Stomach (tissue), 9 donors: ENCODE measurements around the gene GPR183. TPM values are rescaled to one million over a fixed set of nuclear protein-coding genes. Genes with fewer than 3 reads are reported as not detected.

ENCODE experiments used
- DNase-seq, 2 donors: peaks; one replicate each; pipeline versions ENCODE4 v3.0.0 to v3.0.0-alpha.2; 2013 to 2019
- H3K27ac ChIP-seq, 5 donors: fragments of 200-600 bp in 4 of 5; sonication (generic) in 4 of 5; one replicate each; pipeline ENCODE4 v1.5.1; 2013 to 2019; ENCODE audit warnings: mild to moderate bottlenecking in 1 of 5, moderate library complexity in 1 of 5
- H3K27me3 ChIP-seq, 3 donors: fragments of 200-600 bp; sonication (generic); one replicate each; pipeline ENCODE4 v1.5.1; 2017 to 2019; ENCODE audit warnings: mixed run types in 1 of 3
- H3K36me3 ChIP-seq, 4 donors: fragments of 200-600 bp; sonication (generic); 1 replicate in 3 of 4; 2 replicates in 1 of 4; pipeline ENCODE4 v1.5.1; 2016 to 2019
- H3K4me1 ChIP-seq, 4 donors: fragments of 200-600 bp; sonication (generic); one replicate each; pipeline ENCODE4 v1.5.1; 2016 to 2019
- H3K4me3 ChIP-seq, 4 donors: fragments of 200-600 bp; sonication (generic) in 3 of 4; one replicate each; pipeline ENCODE4 v1.5.1; 2016 to 2019; ENCODE audit warnings: mild to moderate bottlenecking in 1 of 4
- H3K9me3 ChIP-seq, 4 donors: fragments of 200-600 bp; sonication (generic); one replicate each; pipeline ENCODE4 v1.5.1; 2016 to 2019
- EP300 ChIP-seq: sonication (generic); formaldehyde crosslinking; IDR thresholded peaks from one replicate; pipeline ENCODE4 v1.6.1; 2017; ENCODE audit warnings: antibody characterized with exemption
- POLR2A ChIP-seq, 4 donors: fragments of 450-650 bp; IDR thresholded peaks; one replicate each; pipeline ENCODE4 v1.6.1; 2016; ENCODE audit warnings: antibody characterized with exemption in 4 of 4, control low read depth in 2 of 4, mild to moderate bottlenecking in 1 of 4, moderate library complexity in 1 of 4
- POLR2AphosphoS5 ChIP-seq, 3 donors: sonication (generic); formaldehyde crosslinking; IDR thresholded peaks; one replicate each; pipeline ENCODE4 v1.6.1; 2016; ENCODE audit warnings: antibody characterized with exemption in 3 of 3
- WGBS, 5 donors: extraction: QIAGEN DNeasy Blood & Tissue Kit in 3 of 5; methylation state at CpG; one replicate each; pipeline versions ENCODE4 v1.1.5 to v1.1.7; 2013 to 2018; 5-methylcytosine and 5-hydroxymethylcytosine counted together
- intact Hi-C: fragments of 100-400 bp; cut with DNase I; formaldehyde crosslinking; loops from one replicate; pipeline ENCODE4 v1.15.1; 2023; ENCODE audit warnings: low total_unique reads
- polyA plus RNA-seq, 3 donors: library from polyadenylated mRNA; stranded (reverse); fragments of 200-250 nt; gene quantifications; one replicate each; pipeline ENCODE4 v1.2.3, GENCODE V29; 2013
- total RNA-seq, 5 donors: library from RNA; depleted of rRNA; stranded (reverse); fragments of >200 nt; gene quantifications; one replicate each; pipeline versions ENCODE4 v1.1.0 to v1.2.3, GENCODE V29; 2014 to 2016
- TF ChIP-seq, protein P1 (sequence below), 7 experiments: fragments of 450-650 bp in 4 of 7; fragments of 200-600 bp in 3 of 7; sonication (generic) in 3 of 7; IDR thresholded peaks; one replicate each; pipeline ENCODE4 v1.5.1; 2016 to 2019; ENCODE audit warnings: antibody characterized with exemption in 7 of 7, control low read depth in 2 of 7, mild to moderate bottlenecking in 1 of 7
- donor health status: healthy with polysubstance abuse.
- donor health status: Bipolar disorder and iron deficiency.
- donor health status: healthy.

The GPR183 gene
- total and polyA plus RNA-seq, 8 donors = 0.58 to 24.4 (median 9.6) TPM

DNA sequence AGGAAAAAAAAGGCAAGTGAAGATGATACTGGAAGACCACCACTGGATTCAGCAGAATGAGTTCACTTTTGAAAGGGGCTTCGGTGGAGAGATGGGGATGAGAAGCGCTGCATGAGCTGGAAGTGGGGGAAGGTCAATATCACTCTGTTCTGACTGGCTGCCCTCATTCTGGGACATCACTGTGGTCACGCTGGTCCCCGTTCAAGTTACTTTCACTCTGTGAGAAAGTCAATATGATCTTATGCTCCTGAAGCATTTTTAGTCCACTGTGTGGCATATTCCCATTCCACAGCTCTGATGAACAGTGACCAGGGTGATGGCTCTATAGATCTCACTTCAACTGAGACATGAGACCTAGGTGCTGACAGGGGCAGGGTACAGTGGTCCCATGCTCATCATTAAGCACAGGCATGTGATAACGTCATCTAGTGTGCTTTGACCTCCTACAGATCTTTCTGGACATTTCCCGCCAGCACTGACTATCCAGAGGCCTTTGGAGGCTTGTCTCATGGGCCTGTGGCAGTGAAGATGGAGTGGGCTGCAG lies 40.2 kb upstream of the GPR183 start:
- H3K27ac ChIP-seq = no peak overlapping the region
- no peak overlapping the region for H3K4me3 ChIP-seq
- no peaks in the 10 kb centered on the region for H3K4me1 ChIP-seq
- H3K27me3 ChIP-seq = no peaks in the 10 kb centered on the region
- H3K36me3 ChIP-seq = peaks cover 9 to 88% (median 76%) of the 10 kb centered on the region in 4 donors
- intact Hi-C loops = no loop called here
- H3K9me3 ChIP-seq = no peaks in the 10 kb centered on the region
- DNase-seq = no peak
- 88 to 96% (median 91%) methylated on average over 6 of the region's 6 CpGs for WGBS, 5 donors
- TF ChIP-seq EP300 (no peak), POLR2AphosphoS5 (IDR thresholded peaks at IDR 0.05) (no peak)
- TF ChIP-seq, protein P1, sequence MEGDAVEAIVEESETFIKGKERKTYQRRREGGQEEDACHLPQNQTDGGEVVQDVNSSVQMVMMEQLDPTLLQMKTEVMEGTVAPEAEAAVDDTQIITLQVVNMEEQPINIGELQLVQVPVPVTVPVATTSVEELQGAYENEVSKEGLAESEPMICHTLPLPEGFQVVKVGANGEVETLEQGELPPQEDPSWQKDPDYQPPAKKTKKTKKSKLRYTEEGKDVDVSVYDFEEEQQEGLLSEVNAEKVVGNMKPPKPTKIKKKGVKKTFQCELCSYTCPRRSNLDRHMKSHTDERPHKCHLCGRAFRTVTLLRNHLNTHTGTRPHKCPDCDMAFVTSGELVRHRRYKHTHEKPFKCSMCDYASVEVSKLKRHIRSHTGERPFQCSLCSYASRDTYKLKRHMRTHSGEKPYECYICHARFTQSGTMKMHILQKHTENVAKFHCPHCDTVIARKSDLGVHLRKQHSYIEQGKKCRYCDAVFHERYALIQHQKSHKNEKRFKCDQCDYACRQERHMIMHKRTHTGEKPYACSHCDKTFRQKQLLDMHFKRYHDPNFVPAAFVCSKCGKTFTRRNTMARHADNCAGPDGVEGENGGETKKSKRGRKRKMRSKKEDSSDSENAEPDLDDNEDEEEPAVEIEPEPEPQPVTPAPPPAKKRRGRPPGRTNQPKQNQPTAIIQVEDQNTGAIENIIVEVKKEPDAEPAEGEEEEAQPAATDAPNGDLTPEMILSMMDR (IDR thresholded peaks at IDR 0.05) = no peak

DNA sequence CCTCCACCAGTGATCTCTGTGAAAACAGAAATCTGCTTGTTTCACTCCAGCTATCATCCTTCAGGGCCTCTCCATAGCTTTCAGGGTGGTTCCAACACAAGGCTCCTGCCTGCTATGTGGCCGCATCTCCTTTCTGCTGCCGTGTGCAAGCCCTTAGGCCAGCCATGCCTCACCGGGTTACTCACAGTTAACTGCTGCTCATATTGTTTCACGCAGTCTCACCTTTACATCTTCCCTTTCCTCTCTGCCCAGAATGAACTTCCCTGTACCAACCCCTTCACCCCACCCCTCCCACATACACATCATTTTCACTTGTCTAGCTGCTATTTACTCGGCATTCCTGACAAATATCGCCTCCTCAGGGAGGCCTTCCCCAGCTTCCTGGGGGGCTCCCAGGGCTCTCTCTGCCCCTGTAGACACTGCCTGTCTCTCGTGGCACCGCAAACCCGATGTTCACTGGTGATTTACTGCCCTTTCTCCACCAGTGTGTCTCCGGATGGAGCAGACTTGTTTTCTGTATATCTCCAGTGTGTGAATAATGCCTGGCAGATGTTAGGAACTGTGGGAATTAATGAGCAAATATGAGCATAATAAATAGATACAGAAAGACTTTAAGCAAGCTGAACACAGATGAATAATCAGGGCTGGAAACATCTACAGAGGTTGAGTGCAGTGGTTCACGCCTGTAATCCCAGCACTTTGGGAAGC lies 39.3 kb upstream of the GPR183 start:
- H3K27ac ChIP-seq = no peak overlapping the region
- 83 to 90% (median 89%) methylated on average over 11 of the region's 11 CpGs for WGBS, 5 donors

DNA sequence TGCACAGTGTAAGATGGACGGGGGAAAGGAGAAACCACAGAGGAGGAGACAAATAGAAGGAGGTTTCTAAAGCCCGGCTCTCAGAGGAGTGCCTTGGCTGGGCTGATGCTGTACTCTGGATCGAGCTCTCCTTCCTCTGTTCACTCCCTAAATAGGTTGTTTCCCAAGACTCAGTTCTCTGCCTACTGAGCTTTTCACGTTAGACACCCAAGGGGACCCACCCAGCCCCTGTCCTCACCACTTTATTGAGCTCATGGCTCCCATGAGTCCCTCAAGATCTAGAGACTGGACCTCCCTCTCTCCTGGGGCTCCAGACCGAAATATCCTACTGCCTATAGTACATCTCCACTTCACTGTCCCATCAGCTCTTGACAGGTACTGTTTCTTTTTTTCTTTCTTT lies 38.1 kb upstream of the GPR183 start:
- Histone ChIP-seq H3K4me3 (no peak overlapping the region), H3K27ac (no peak overlapping the region), H3K4me1 (peaks cover 0 to under 1% (median 0%) of the 10 kb centered on the region in 4 donors), H3K9me3 (no peaks in the 10 kb centered on the region), H3K36me3 (peaks cover 17 to 98% (median 92%) of the 10 kb centered on the region in 4 donors), H3K27me3 (no peaks in the 10 kb centered on the region)
- no peak for TF ChIP-seq POLR2A (IDR thresholded peaks at IDR 0.05)
- TF ChIP-seq, protein P1 (IDR thresholded peaks at IDR 0.05) = no peak
- no peak for TF ChIP-seq EP300
- TF ChIP-seq POLR2AphosphoS5 (IDR thresholded peaks at IDR 0.05) = no peak
- no peak for DNase-seq
- intact Hi-C loops = no loop called here
- 91 to 96% (median 92%) methylated on average over 5 of the region's 5 CpGs for WGBS, 5 donors

More for the DNA sequence above, 39.3 kb upstream of the GPR183 start:
- Histone ChIP-seq H3K4me1 (no peaks in the 10 kb centered on the region), H3K27me3 (no peaks in the 10 kb centered on the region), H3K9me3 (no peaks in the 10 kb centered on the region), H3K4me3 (no peak overlapping the region), H3K36me3 (peaks cover 9 to 94% (median 84%) of the 10 kb centered on the region in 4 donors)
- TF ChIP-seq POLR2AphosphoS5 (IDR thresholded peaks at IDR 0.05) (no peak), POLR2A (IDR thresholded peaks at IDR 0.05) (no peak), EP300 (no peak)
- TF ChIP-seq, protein P1 (IDR thresholded peaks at IDR 0.05) = no peak
- DNase-seq = no peak
- intact Hi-C loops = no loop called here

DNA sequence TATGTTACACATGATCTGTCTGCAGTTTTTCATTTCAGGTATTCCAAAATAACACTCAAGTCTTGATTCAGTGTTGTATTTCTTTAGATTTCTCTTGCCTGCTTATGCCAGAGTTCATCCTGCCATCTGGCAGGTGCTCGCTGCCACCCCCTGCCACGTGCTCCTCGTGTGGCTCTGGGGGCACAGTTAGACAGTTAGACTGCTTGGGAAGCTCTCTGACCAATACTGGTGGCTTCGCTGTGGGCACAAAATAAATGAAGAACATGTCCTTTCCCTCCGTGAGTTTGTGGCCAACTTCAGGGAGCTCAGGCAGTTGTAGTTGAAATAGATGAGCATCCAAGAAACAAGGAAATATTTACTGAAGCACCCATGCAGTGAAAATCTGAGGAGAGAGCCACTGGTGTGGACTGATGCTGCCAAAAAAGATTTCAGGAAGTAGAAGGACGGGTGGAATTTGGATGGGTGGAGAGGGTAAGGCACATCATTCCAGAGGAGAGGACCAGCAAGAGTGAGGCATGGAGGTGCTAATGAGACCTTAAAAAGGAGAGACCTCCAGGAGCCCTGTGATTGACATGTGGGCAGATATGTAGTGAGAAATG lies 37.5 kb upstream of the GPR183 start:
- peaks cover 19 to 95% (median 91%) of the 10 kb centered on the region in 4 donors for H3K36me3 ChIP-seq
- no peak for DNase-seq
- no peak for TF ChIP-seq POLR2A (IDR thresholded peaks at IDR 0.05)

More for the DNA sequence above, 37.5 kb upstream of the GPR183 start:
- 92 to 97% (median 93%) methylated on average over 6 of the region's 6 CpGs for WGBS, 5 donors
- no peaks in the 10 kb centered on the region for H3K27me3 ChIP-seq
- no peak overlapping the region for H3K27ac ChIP-seq
- peaks cover 0 to 7% (median 2%) of the 10 kb centered on the region in 4 donors for H3K4me1 ChIP-seq
- no peaks in the 10 kb centered on the region for H3K9me3 ChIP-seq
- no peak overlapping the region for H3K4me3 ChIP-seq
- intact Hi-C loops = no loop called here
